DMS 273 (cell line): ENCODE measurements around the gene HNRNPAB.

Experiments
- DNase-seq: peaks from one replicate; lab custom pipeline; 2025; ENCODE audit not compliant: unreplicated experiment; lab: John Stamatoyannopoulos, UW

HNRNPAB gene

GRCh38 chr5:178204182-178204934, at the start of gene HNRNPAB:
HNRNPAB (plus strand) TSS chr5:178204533; CDS start chr5:178204838, 305 bp downstream.
- DNase-seq: peak; percentile 98

- DNase-seq: no peak
Observed at GRCh38 chr5:178155065-178155464, 49.3 kb upstream of the HNRNPAB start.

GRCh38 chr5:178160176-178160575, 44.2 kb upstream of the HNRNPAB start:
- DNase-seq: no peak

GRCh38 chr5:178162481-178162880, 41.9 kb upstream of the HNRNPAB start:
- DNase-seq: no peak

GRCh38 chr5:178163772-178164735, 40.3 kb upstream of the HNRNPAB start:
- peak; percentile 96 for DNase-seq

GRCh38 chr5:178165581-178165980, 38.8 kb upstream of the HNRNPAB start:
- DNase-seq: no peak

- no peak for DNase-seq
Observed at GRCh38 chr5:178170455-178170854, 33.9 kb upstream of the HNRNPAB start.

GRCh38 chr5:178174456-178174855, 29.9 kb upstream of the HNRNPAB start:
- no peak for DNase-seq

- DNase-seq: no peak
Observed at GRCh38 chr5:178176791-178177190, 27.5 kb upstream of the HNRNPAB start.

- no peak for DNase-seq
Observed at GRCh38 chr5:178177569-178177968, 26.8 kb upstream of the HNRNPAB start.

GRCh38 chr5:178180141-178180863, 24.0 kb upstream of the HNRNPAB start:
- DNase-seq: no peak

GRCh38 chr5:178182158-178182876, 22.0 kb upstream of the HNRNPAB start:
- DNase-seq: no peak

- no peak for DNase-seq
Observed at GRCh38 chr5:178186427-178186826, 17.9 kb upstream of the HNRNPAB start.

- no peak for DNase-seq
Observed at GRCh38 chr5:178187014-178187413, 17.3 kb upstream of the HNRNPAB start, which contains the start of gene GMCL2. GMCL2 (minus strand) TSS chr5:178187371; CDS start chr5:178187299, 72 bp downstream.

- DNase-seq: no peak
Observed at GRCh38 chr5:178189433-178189832, 14.9 kb upstream of the HNRNPAB start.

- no peak for DNase-seq
Observed at GRCh38 chr5:178191661-178192060, 12.7 kb upstream of the HNRNPAB start.

- no peak for DNase-seq
Observed at GRCh38 chr5:178192244-178192643, 12.1 kb upstream of the HNRNPAB start.

- no peak for DNase-seq
Observed at GRCh38 chr5:178192787-178193186, 11.5 kb upstream of the HNRNPAB start.

- DNase-seq: no peak
Observed at GRCh38 chr5:178193251-178193809, 11.0 kb upstream of the HNRNPAB start.

GRCh38 chr5:178194026-178194425, 10.3 kb upstream of the HNRNPAB start:
- no peak for DNase-seq
